HG02623 (cell line): ENCODE measurements around the gene BANF2.

Experiments used
- ATAC-seq: cut with Tn5 transposase; IDR thresholded peaks from one replicate; pipeline ENCODE4 v1.9.1; 2021; ENCODE audit warnings: moderate library complexity; ENCODE audit not compliant: unreplicated experiment

The BANF2 gene

GRCh38 chr20:17663486-17663885, 36.3 kb upstream of the BANF2 start:
- no peak for ATAC-seq

- no peak for ATAC-seq
Observed at GRCh38 chr20:17664025-17664633, 35.6 kb upstream of the BANF2 start.

GRCh38 chr20:17665756-17666155, 34.0 kb upstream of the BANF2 start:
- ATAC-seq = no peak

- ATAC-seq = no peak
Observed at GRCh38 chr20:17666481-17666880, 33.3 kb upstream of the BANF2 start.

- no peak for ATAC-seq
Observed at GRCh38 chr20:17667445-17667844, 32.3 kb upstream of the BANF2 start.

GRCh38 chr20:17668432-17668831, 31.3 kb upstream of the BANF2 start:
- ATAC-seq = no peak

- ATAC-seq = no peak
Observed at GRCh38 chr20:17669306-17669931, 30.3 kb upstream of the BANF2 start.

GRCh38 chr20:17671011-17671410, 28.8 kb upstream of the BANF2 start:
- ATAC-seq = no peak

GRCh38 chr20:17671565-17671964, 28.2 kb upstream of the BANF2 start:
- no peak for ATAC-seq

- no peak for ATAC-seq
Observed at GRCh38 chr20:17673084-17673483, 26.7 kb upstream of the BANF2 start.

- ATAC-seq = no peak
Observed at GRCh38 chr20:17674722-17675518, 24.8 kb upstream of the BANF2 start.

GRCh38 chr20:17675519-17676377, 24.0 kb upstream of the BANF2 start:
- ATAC-seq = no peak

GRCh38 chr20:17676378-17676759, 23.4 kb upstream of the BANF2 start:
- ATAC-seq = no peak

GRCh38 chr20:17676942-17677341, 22.8 kb upstream of the BANF2 start:
- no peak for ATAC-seq

- ATAC-seq = no peak
Observed at GRCh38 chr20:17678295-17678694, 21.5 kb upstream of the BANF2 start.

GRCh38 chr20:17678886-17679285, 20.9 kb upstream of the BANF2 start:
- no peak for ATAC-seq

GRCh38 chr20:17679941-17680835, 19.6 kb upstream of the BANF2 start:
- ATAC-seq = no peak

- ATAC-seq = peak; percentile 20
Observed at GRCh38 chr20:17680836-17681725, 18.7 kb upstream of the BANF2 start.

- ATAC-seq = peak; percentile 2
Observed at GRCh38 chr20:17681726-17682102, 18.1 kb upstream of the BANF2 start.
